Measurements from ENCODE around the gene CCSER1.

DNA sequence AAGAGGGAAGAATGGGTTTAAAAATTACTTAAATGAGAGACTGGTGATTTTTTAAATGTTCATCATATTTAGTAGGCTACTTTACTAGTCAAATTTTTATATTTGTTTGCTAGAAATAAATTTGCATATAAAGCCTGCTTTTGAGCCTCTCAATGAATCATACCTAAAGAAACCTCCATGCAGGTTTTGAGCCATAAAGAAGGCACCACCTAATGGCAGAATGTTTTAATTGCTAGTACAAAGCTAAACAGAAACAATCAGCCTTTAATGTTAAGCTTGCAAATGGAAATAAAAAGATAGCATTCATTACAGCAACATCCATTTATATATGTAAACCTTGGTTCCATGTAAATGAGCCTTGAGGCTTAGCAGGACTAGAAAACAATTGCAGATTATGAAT is 989.7 kb downstream of the CCSER1 start:
- TF ChIP-seq CTCF (IDR thresholded peaks at IDR 0.05; ENCODE audit: low read depth, low read length, missing input control): no peak
- TF ChIP-seq FOXA1 (IDR thresholded peaks at IDR 0.05): no peak
- TF ChIP-seq ZBTB33 (IDR thresholded peaks at IDR 0.05): no peak
- no peak for TF ChIP-seq TAF1 (conservative IDR thresholded peaks at IDR 0.05)
- TF ChIP-seq YY1 (IDR thresholded peaks at IDR 0.05): no peak
- peak; percentile 17 to 25 for TF ChIP-seq RAD21 (IDR thresholded peaks at IDR 0.05)
- no peak for TF ChIP-seq MAX (IDR thresholded peaks at IDR 0.05)
- no peak for TF ChIP-seq REST (IDR thresholded peaks at IDR 0.05)

Data from liver (tissue), 3 donors.